Ovary (tissue), 9 donors: ENCODE results near the gene CD53. TPM values are rescaled to one million over a fixed set of nuclear protein-coding genes. Genes with fewer than 3 reads are reported as not detected.

ENCODE experiments used
- DNase-seq, 5 donors: peaks; one replicate each; pipeline ENCODE4 v3.0.0-alpha.2; 2019 to 2020
- H3K27ac ChIP-seq, 2 donors: fragments of 200-600 bp; one replicate each; pipeline versions ENCODE4 v1.5.1 to v1.8.0; 2019 to 2022
- H3K27me3 ChIP-seq: fragments of 200-600 bp; one replicate; pipeline ENCODE4 v1.8.0; 2022
- H3K36me3 ChIP-seq: fragments of 200-600 bp; sonication (generic); one replicate; pipeline ENCODE4 v1.5.1; 2019
- H3K4me1 ChIP-seq: one replicate; pipeline ENCODE4 v1.8.1; 2013; ENCODE audit warnings: mild to moderate bottlenecking, moderate library complexity; ENCODE audit not compliant: insufficient read depth
- H3K4me3 ChIP-seq: fragments of 200-600 bp; sonication (generic); one replicate; pipeline ENCODE4 v1.5.1; 2017
- H3K9me3 ChIP-seq, 2 donors: fragments of 200-600 bp in 1 of 2; sonication (generic) in 1 of 2; one replicate each; pipeline versions ENCODE4 v1.5.1 to v1.8.1; 2013 to 2019; ENCODE audit warnings: mild to moderate bottlenecking in 1 of 2, moderate library complexity in 1 of 2
- EP300 ChIP-seq: sonication (generic); formaldehyde crosslinking; IDR thresholded peaks from one replicate; pipeline ENCODE4 v1.6.1; 2017; ENCODE audit warnings: antibody characterized with exemption
- POLR2A ChIP-seq: fragments of 450-650 bp; IDR thresholded peaks from one replicate; pipeline ENCODE4 v1.6.1; 2017; ENCODE audit warnings: antibody characterized with exemption, mild to moderate bottlenecking, moderate library complexity
- WGBS, 3 donors: extraction: QIAGEN DNeasy Blood & Tissue Kit in 1 of 3; methylation state at CpG; one replicate each; pipeline versions ENCODE4 v1.1.5 to v1.1.7; 2013 to 2017; 5-methylcytosine and 5-hydroxymethylcytosine counted together
- intact Hi-C, 4 donors: fragments of 100-400 bp; cut with DNase I; formaldehyde crosslinking; loops; one replicate each; pipeline versions ENCODE4 v1.11.0 to v1.15.1; 2022 to 2023
- polyA plus RNA-seq, 2 donors: library from polyadenylated mRNA; stranded (reverse); fragments of 200-250 nt in 1 of 2; fragments of 350-450 nt in 1 of 2; fragmentation: Illumina TruSeq in 1 of 2; extraction: RNeasy Lipid Tissue Mini Kit (QIAGEN cat#74804) in 1 of 2; gene quantifications; one replicate each; pipeline ENCODE4 v1.2.3, GENCODE V29; 2013 to 2014
- total RNA-seq, 7 donors: library from RNA; depleted of rRNA in 2 of 7; stranded (reverse); fragments of >200 nt in 2 of 7; fragmentation: NEBNext Ultra II Directional in 3 of 7; extraction: Animal tissue kit (Norgen Biotek cat#: 25700) in 3 of 7; gene quantifications; one replicate each; pipeline versions ENCODE4 v1.1.0 to v1.2.4, GENCODE V29; 2016 to 2023
- TF ChIP-seq, protein P1 (sequence below), 3 donors: fragments of 450-650 bp in 2 of 3; fragments of 200-600 bp in 1 of 3; IDR thresholded peaks; one replicate each; pipeline versions ENCODE4 v1.5.1 to v1.8.0; 2016 to 2022; ENCODE audit warnings: antibody characterized with exemption in 3 of 3, mild to moderate bottlenecking in 1 of 3
- donor health status: DM: no; HTN: no; CAD: no; lungs with moderate emphysema.
- donor health status: DM: no; HTN: no; CAD: no.
- donor health status: Bipolar disorder and iron deficiency.
- donor health status: DM: yes; HTN: yes; CAD: no.
- donor health status: DM: no; HTN: no; CAD: no.
- donor health status: DM: yes; HTN: yes; CAD: no.

The CD53 gene
- total and polyA plus RNA-seq, 9 donors, result 6.3 to 57.1 (median 8.0) TPM

DNA sequence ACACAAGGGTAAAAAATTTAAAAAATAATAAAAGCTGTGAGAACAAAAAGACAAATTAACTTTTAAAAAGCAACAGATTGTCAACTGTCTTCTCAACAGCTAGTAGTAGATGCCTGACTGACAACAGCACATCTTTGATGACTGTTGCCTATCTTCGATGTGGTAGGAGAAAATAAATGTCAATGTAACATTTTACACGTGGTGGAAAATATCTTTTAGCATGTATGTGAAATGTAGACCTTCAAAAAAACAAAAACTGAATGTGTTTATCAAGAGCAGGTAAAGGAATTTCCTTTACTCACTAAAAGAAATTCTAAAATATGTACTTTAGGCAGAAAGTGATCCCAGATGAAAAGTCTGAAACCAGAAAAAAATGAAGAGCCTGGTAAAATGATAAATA is 42.9 kb downstream of the CD53 start:
- Histone ChIP-seq H3K27ac (no peak overlapping the region), H3K36me3 (no peaks in the 10 kb centered on the region), H3K4me1 (no peaks in the 10 kb centered on the region), H3K4me3 (no peak overlapping the region), H3K27me3 (no peaks in the 10 kb centered on the region), H3K9me3 (no peaks in the 10 kb centered on the region)
- 52 to 71% (median 67%) methylated on average over 2 of the region's 2 CpGs for WGBS, 3 donors
- no peak for TF ChIP-seq EP300
- TF ChIP-seq, protein P1, sequence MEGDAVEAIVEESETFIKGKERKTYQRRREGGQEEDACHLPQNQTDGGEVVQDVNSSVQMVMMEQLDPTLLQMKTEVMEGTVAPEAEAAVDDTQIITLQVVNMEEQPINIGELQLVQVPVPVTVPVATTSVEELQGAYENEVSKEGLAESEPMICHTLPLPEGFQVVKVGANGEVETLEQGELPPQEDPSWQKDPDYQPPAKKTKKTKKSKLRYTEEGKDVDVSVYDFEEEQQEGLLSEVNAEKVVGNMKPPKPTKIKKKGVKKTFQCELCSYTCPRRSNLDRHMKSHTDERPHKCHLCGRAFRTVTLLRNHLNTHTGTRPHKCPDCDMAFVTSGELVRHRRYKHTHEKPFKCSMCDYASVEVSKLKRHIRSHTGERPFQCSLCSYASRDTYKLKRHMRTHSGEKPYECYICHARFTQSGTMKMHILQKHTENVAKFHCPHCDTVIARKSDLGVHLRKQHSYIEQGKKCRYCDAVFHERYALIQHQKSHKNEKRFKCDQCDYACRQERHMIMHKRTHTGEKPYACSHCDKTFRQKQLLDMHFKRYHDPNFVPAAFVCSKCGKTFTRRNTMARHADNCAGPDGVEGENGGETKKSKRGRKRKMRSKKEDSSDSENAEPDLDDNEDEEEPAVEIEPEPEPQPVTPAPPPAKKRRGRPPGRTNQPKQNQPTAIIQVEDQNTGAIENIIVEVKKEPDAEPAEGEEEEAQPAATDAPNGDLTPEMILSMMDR (IDR thresholded peaks at IDR 0.05), result no peak
- no peak for TF ChIP-seq POLR2A
- intact Hi-C loops, result no loop called here
- no peak for DNase-seq

DNA sequence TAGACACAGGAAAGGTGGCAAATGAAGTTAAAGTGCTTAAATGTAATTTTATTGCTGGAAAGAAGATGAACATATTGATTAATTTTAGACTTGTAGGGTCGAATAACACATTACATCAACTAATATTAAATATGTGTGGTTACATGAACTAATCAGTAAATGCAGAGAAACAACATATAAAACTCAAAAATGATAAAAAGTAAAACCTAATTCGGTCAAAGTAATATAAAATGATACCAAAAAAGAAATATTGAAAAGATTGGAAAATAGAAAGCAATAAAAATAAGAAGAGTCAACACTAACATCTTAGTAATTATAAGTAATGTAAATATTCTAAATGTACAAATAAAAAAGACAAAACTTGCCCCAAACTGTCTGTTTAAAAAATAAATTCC is 43.3 kb downstream of the CD53 start:
- WGBS, 3 donors, result 65 to 86% (median 72%) methylated on average over 2 of the region's 2 CpGs
- Histone ChIP-seq H3K9me3 (no peaks in the 10 kb centered on the region), H3K36me3 (no peaks in the 10 kb centered on the region), H3K27ac (no peak overlapping the region), H3K4me1 (no peaks in the 10 kb centered on the region), H3K27me3 (no peaks in the 10 kb centered on the region), H3K4me3 (no peak overlapping the region)
- no peak for DNase-seq
- TF ChIP-seq, protein P1 (IDR thresholded peaks at IDR 0.05), result no peak
- TF ChIP-seq POLR2A, result no peak
- TF ChIP-seq EP300, result no peak
- intact Hi-C loops, result no loop called here

DNA sequence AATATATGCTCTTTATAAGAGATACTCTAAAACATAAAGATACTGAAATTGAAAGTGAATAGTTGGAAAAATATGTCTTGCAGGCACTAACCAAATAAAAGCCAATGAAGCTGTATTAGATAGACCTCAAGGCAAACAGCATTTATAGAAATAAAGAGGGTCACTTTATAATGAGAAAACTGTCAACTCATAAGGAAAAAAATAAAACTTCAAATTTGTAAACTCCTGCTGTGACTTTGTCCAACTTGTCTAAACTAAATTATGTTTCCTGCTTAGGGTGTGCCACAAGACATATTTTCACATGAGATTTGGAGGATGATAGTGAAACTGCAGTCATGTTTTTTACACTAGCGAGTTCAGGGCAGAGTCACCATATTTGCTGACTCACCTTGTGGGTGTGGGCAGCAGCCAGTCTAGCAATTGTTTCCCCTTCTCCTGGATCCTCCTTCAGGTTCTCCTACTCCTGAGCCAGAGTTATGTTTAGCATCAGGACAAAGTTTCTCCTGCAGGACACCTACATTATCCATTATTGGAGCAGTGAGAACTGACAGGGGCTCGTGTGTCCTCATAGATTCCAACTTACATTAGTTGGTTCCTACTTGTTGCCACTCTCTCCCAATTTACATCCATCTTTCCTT is 43.8 kb downstream of the CD53 start:
- H3K4me1 ChIP-seq, result no peaks in the 10 kb centered on the region
- WGBS, 3 donors, result 32 to 38% (median 35%) methylated on average over 2 of the region's 2 CpGs

DNA sequence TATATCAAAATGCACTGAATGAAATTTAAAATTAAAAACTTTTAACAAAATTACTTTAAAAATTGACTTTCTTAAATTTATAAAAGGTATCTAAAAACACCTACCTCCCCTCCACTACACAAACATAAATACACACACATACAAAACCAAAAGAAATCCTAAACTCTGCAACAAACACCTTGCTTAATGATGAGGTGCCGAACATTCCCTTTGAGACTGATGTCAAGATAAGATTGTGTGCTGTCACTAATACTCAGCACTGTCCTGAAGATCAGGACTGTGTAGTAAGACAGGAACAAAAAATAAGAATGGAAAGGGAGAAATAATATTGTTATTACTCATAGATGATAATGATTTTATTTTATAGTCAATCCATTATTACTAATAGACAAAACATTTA is 45.1 kb downstream of the CD53 start:
- H3K27me3 ChIP-seq, result no peaks in the 10 kb centered on the region
- no peak overlapping the region for H3K4me3 ChIP-seq
- no peak overlapping the region for H3K27ac ChIP-seq
- WGBS, 3 donors, result 78 to 90% (median 79%) methylated on average over 1 of the region's 1 CpG
- intact Hi-C loops, result no loop called here
- H3K4me1 ChIP-seq, result no peaks in the 10 kb centered on the region
- TF ChIP-seq POLR2A (no peak), EP300 (no peak)
- TF ChIP-seq, protein P1 (IDR thresholded peaks at IDR 0.05), result no peak
- DNase-seq, result no peak
- H3K9me3 ChIP-seq, result no peaks in the 10 kb centered on the region
- H3K36me3 ChIP-seq, result no peaks in the 10 kb centered on the region

More for the DNA sequence above, 43.8 kb downstream of the CD53 start:
- TF ChIP-seq POLR2A (no peak), EP300 (no peak)
- TF ChIP-seq, protein P1 (IDR thresholded peaks at IDR 0.05), result no peak
- H3K9me3 ChIP-seq, result no peaks in the 10 kb centered on the region
- no peak for DNase-seq
- no peaks in the 10 kb centered on the region for H3K27me3 ChIP-seq
- no peak overlapping the region for H3K27ac ChIP-seq
- no peak overlapping the region for H3K4me3 ChIP-seq
- intact Hi-C loops, result no loop called here
- no peaks in the 10 kb centered on the region for H3K36me3 ChIP-seq
